GM12865 (cell line): ENCODE results near the gene ACTL7A.

Experiments used
- DNase-seq: peaks from one replicate; pipeline ENCODE4 v3.0.0; 2010; ENCODE audit warnings: low read depth
- H3K4me3 ChIP-seq: 2 replicates; pipeline ENCODE4 v1.5.1; 2011; ENCODE audit warnings: mild to moderate bottlenecking, low read depth, low read length, control low read depth
- CTCF ChIP-seq: IDR thresholded peaks from 2 replicates; pipeline ENCODE4 v1.5.1; 2011; ENCODE audit warnings: low read length, control low read depth, low read depth, inconsistent platforms; ENCODE audit not compliant: insufficient read depth; ENCODE audit errors: missing control alignments

The ACTL7A gene

GRCh38 chr9:108863891-108864290 lies 1.8 kb downstream of the ACTL7A start:
- H3K4me3 ChIP-seq = no peak overlapping the region
- TF ChIP-seq CTCF = no peak

GRCh38 chr9:108864446-108864845 lies 2.4 kb downstream of the ACTL7A start:
- DNase-seq = no peak
- no peak overlapping the region for H3K4me3 ChIP-seq
- no peak for TF ChIP-seq CTCF

More at GRCh38 chr9:108863891-108864290, 1.8 kb downstream of the ACTL7A start:
- DNase-seq = no peak

GRCh38 chr9:108865037-108865436 lies 3.0 kb downstream of the ACTL7A start:
- no peak for DNase-seq
- H3K4me3 ChIP-seq = no peak overlapping the region
- no peak for TF ChIP-seq CTCF

GRCh38 chr9:108866001-108866420 lies 3.9 kb downstream of the ACTL7A start:
- no peak overlapping the region for H3K4me3 ChIP-seq
- no peak for DNase-seq
- TF ChIP-seq CTCF = no peak

GRCh38 chr9:108867116-108867515 lies 5.0 kb downstream of the ACTL7A start:
- H3K4me3 ChIP-seq = no peak overlapping the region
- DNase-seq = no peak
- no peak for TF ChIP-seq CTCF

- TF ChIP-seq CTCF = no peak
- no peak overlapping the region for H3K4me3 ChIP-seq
- DNase-seq = no peak
Measured at GRCh38 chr9:108867829-108868228, 5.8 kb downstream of the ACTL7A start.

- DNase-seq = no peak
- TF ChIP-seq CTCF = no peak
- H3K4me3 ChIP-seq = no peak overlapping the region
Measured at GRCh38 chr9:108869092-108869725, 7.1 kb downstream of the ACTL7A start.
